Measurements from ENCODE around the gene UGP2.

DNA sequence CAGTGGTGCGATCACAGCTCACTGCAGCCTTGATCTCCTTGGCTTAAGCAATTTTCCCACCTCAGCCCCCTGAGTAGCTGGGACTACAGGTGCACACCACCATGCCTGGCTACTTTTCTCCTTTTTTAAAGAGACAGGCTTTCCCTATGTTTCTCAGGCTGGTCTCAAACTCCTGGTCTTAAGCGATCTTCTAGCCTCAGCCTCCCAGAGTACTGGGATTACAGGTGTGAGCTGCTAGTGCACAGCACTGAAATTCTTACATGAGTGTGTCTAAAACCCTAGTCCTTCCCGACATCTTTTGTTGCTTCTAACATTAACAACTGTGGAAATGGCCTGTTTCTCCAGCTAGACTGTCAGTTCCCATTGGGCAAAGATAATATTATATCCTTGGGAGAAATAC is 2.9 kb downstream of the UGP2 start:
- no peak for TF ChIP-seq POLR2AphosphoS5 (IDR thresholded peaks at IDR 0.05)
- TF ChIP-seq CTCF (IDR thresholded peaks at IDR 0.05): no peak
- no peak for TF ChIP-seq EP300 (IDR thresholded peaks at IDR 0.05; ENCODE audit: low read depth)

All from transverse colon (tissue), 4 donors.